Lung (tissue), 12 donors: ENCODE measurements around the gene ZNF679. TPM values are rescaled to one million over a fixed set of nuclear protein-coding genes. Genes with fewer than 3 reads are reported as not detected.
"Not testable (repeated sequence)": the region's sequence is repeated elsewhere in the genome, so short reads cannot be mapped to it uniquely, and the experiment has no call there.

Experiments used
- ATAC-seq: fragments of 200-7000 bp; cut with Tn5 transposase; one replicate; pipeline ENCODE4 v1.9.1; 2020; ENCODE audit warnings: moderate number of reproducible peaks; ENCODE audit not compliant: insufficient read depth, low FRiP score
- DNase-seq, 3 donors: peaks; one replicate each; pipeline ENCODE4 v3.0.0-alpha.2; 2013 to 2017
- H3K27ac ChIP-seq, 2 donors: one replicate each; pipeline ENCODE4 v1.5.1; 2013; ENCODE audit warnings: mild to moderate bottlenecking in 2 of 2, moderate library complexity in 2 of 2, control low read depth in 1 of 2, inconsistent platforms in 1 of 2, low read depth in 1 of 2, low read length in 1 of 2
- H3K27me3 ChIP-seq, 3 donors: one replicate each; pipeline ENCODE4 v1.5.1; 2013; ENCODE audit warnings: low read length in 2 of 3; ENCODE audit not compliant: control insufficient read depth in 3 of 3, insufficient read depth in 3 of 3
- H3K36me3 ChIP-seq, 4 donors: one replicate each; pipeline ENCODE4 v1.5.1; 2013; ENCODE audit warnings: low read length in 4 of 4, mild to moderate bottlenecking in 1 of 4, moderate library complexity in 1 of 4; ENCODE audit not compliant: control insufficient read depth in 4 of 4, insufficient read depth in 4 of 4
- H3K4me1 ChIP-seq, 5 donors: one replicate each; pipeline ENCODE4 v1.5.1; 2013; ENCODE audit warnings: low read length in 5 of 5, mild to moderate bottlenecking in 2 of 5, moderate library complexity in 1 of 5; ENCODE audit not compliant: control insufficient read depth in 5 of 5, insufficient read depth in 5 of 5
- H3K4me3 ChIP-seq: one replicate; pipeline ENCODE4 v1.5.1; 2013; ENCODE audit warnings: mild to moderate bottlenecking, control low read depth, moderate library complexity
- H3K9ac ChIP-seq, 2 donors: one replicate each; pipeline ENCODE4 v1.5.1; 2013; ENCODE audit warnings: low read length in 2 of 2, control low read depth in 1 of 2; ENCODE audit not compliant: insufficient read depth in 1 of 2
- H3K9me3 ChIP-seq, 4 donors: one replicate each; pipeline ENCODE4 v1.5.1; 2013; ENCODE audit warnings: low read length in 3 of 4, mild to moderate bottlenecking in 1 of 4, moderate library complexity in 1 of 4; ENCODE audit not compliant: control insufficient read depth in 4 of 4, insufficient read depth in 3 of 4
- WGBS, 2 donors: extraction: QIAGEN DNeasy Blood & Tissue Kit; methylation state at CpG; one replicate each; pipeline ENCODE4 v1.1.7; 2013; 5-methylcytosine and 5-hydroxymethylcytosine counted together
- polyA plus RNA-seq, 2 donors: library from polyadenylated mRNA; stranded (reverse); fragments of 200-250 nt; gene quantifications; one replicate each; pipeline ENCODE4 v1.2.1, GENCODE V29; 2013
- total RNA-seq, 2 donors: library from RNA; depleted of rRNA in 1 of 2; stranded (reverse); fragments of >200 nt in 1 of 2; gene quantifications; one replicate each; pipeline ENCODE4 v1.2.1, GENCODE V29; 2014 to 2021
- TF ChIP-seq, protein P1 (sequence below): IDR thresholded peaks from 2 replicates; pipeline ENCODE4 v1.5.1; 2012; ENCODE audit warnings: mild to moderate bottlenecking; ENCODE audit errors: control extremely low read depth, extremely low read depth
- donor health status: control.
- donor health status: control.
- donor health status: Bipolar disorder and iron deficiency.
- donor health status: healthy.
- donor health status: DM: yes; HTN: yes; CAD: no.

Gene ZNF679
- total and polyA plus RNA-seq, 4 donors = not detected

DNA sequence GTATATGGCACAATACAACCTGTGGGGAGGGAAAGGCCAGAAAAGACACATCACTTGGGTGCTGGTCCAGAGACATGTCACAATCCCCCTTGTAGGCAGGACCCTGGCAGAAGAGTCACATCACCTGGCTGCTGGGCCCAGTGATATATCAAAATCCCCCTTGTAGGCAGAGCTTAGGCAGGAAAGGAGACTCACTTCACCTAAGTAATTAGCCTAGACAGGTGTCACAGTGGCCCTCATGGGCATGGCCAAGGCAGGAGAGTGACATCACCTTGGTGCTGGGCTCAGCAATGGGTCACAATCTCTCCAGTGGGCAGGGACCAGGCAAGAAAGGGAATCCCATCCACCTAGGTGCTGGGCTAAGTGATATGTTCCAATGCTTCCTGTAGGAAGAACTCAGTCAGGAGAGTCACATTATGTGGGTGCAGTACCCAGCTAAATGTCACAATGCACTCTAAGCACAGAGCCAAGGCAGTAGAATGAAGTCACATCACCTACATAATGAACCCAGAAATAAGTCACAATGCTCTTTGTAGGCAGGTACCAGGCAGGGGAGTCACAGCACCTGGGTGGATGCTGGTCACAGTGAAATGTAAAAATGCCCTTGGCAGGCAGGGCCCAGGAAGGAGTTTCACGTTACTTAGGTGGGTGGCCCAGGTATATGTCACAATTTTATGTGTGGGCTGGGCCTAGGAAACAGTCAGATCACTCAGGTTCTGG is 66.6 kb downstream of the ZNF679 start:
- Histone ChIP-seq H3K4me3 (no peak overlapping the region), H3K36me3 (no peaks in the 10 kb centered on the region), H3K27ac (no peak overlapping the region), H3K27me3 (no peaks in the 10 kb centered on the region), H3K4me1 (no peaks in the 10 kb centered on the region), H3K9ac (no peak overlapping the region), H3K9me3 (peaks cover 0 to 10% (median 3%) of the 10 kb centered on the region in 4 donors)
- 73 to 79% methylated on average over 1 of the region's 1 CpG for WGBS, 2 donors
- DNase-seq (no peak), ATAC-seq (no peak)
- TF ChIP-seq, protein P1, sequence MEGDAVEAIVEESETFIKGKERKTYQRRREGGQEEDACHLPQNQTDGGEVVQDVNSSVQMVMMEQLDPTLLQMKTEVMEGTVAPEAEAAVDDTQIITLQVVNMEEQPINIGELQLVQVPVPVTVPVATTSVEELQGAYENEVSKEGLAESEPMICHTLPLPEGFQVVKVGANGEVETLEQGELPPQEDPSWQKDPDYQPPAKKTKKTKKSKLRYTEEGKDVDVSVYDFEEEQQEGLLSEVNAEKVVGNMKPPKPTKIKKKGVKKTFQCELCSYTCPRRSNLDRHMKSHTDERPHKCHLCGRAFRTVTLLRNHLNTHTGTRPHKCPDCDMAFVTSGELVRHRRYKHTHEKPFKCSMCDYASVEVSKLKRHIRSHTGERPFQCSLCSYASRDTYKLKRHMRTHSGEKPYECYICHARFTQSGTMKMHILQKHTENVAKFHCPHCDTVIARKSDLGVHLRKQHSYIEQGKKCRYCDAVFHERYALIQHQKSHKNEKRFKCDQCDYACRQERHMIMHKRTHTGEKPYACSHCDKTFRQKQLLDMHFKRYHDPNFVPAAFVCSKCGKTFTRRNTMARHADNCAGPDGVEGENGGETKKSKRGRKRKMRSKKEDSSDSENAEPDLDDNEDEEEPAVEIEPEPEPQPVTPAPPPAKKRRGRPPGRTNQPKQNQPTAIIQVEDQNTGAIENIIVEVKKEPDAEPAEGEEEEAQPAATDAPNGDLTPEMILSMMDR = no peak

DNA sequence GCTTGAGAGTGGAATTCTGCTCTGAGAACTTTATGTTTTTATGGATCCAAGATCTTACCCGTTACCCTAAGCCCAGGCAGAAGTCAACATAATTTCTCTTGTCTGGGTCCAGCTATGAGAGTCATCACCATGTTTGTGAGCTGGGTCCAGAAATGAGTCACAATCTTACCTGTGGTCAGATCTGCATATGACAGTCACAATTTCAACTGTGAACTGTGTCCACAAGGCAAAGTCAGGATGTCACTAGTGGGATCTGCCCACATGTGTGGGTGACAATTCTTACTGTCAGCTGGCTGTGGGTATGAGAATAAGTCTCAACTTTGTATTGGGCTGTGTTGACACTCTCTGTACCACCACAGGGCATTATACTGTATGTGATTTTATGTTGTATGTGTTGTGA is 69.1 kb downstream of the ZNF679 start:
- WGBS, 2 donors = 79 to 92% methylated on average over 1 of the region's 1 CpG
- not testable (repeated sequence) for DNase-seq

DNA sequence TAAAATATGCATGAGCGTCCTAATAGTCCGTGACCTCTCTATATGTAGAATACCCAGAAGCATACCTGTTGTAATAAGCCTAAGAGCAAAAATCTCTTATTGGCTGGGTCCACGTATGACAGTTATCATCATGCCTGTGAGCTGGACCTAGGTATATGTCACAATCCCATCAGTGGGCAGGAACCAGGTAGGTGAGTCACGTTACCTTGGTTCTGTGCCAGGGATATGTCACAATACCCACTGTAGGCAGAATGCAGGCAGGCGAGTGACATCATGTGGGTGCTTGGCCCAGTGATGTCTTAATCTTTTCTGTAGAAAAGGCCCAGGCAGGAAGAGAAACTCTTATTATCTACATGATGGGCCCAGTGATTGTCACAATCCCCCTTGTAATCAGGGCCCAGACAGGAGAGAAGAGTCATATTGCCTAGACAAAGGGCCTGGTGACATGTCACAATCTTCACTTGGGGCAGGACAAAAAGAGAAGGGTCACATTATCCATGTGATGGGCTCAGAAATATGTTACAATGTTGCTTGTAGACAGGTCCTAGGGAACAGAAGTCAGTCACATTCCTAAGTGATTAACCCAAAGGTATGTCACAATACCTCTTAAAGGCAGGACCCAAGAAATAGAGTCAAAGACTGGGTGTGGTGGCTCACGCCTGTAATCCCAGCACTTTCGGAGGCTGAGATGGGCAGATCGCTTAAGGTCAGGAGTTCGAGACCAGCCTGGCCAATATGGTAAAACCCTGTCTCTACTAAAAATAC is 72.5 kb downstream of the ZNF679 start:
- TF ChIP-seq, protein P1 = no peak
- H3K4me3 ChIP-seq = no peak overlapping the region
- peaks cover 0 to 3% (median 0%) of the 10 kb centered on the region in 4 donors for H3K9me3 ChIP-seq
- H3K9ac ChIP-seq = no peak overlapping the region
- H3K27me3 ChIP-seq = peaks cover 0 to 3% (median 0%) of the 10 kb centered on the region in 3 donors
- WGBS, 2 donors = 87 to 90% methylated on average over 9 of the region's 9 CpGs
- no peaks in the 10 kb centered on the region for H3K4me1 ChIP-seq
- ATAC-seq = no peak
- no peak overlapping the region for H3K27ac ChIP-seq
- H3K36me3 ChIP-seq = no peaks in the 10 kb centered on the region
- no peak for DNase-seq

More for the DNA sequence above, 69.1 kb downstream of the ZNF679 start:
- H3K9ac ChIP-seq, H3K27me3 ChIP-seq, H3K4me3 ChIP-seq, ATAC-seq, H3K36me3 ChIP-seq, H3K4me1 ChIP-seq, H3K27ac ChIP-seq: not testable (repeated sequence)
- H3K9me3 ChIP-seq = peaks cover 0 to 10% (median 0%) of the 10 kb centered on the region in 4 donors
